Measurements from ENCODE around the gene FRRS1L.

The FRRS1L gene, protein sequence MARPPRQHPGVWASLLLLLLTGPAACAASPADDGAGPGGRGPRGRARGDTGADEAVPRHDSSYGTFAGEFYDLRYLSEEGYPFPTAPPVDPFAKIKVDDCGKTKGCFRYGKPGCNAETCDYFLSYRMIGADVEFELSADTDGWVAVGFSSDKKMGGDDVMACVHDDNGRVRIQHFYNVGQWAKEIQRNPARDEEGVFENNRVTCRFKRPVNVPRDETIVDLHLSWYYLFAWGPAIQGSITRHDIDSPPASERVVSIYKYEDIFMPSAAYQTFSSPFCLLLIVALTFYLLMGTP

DNA sequence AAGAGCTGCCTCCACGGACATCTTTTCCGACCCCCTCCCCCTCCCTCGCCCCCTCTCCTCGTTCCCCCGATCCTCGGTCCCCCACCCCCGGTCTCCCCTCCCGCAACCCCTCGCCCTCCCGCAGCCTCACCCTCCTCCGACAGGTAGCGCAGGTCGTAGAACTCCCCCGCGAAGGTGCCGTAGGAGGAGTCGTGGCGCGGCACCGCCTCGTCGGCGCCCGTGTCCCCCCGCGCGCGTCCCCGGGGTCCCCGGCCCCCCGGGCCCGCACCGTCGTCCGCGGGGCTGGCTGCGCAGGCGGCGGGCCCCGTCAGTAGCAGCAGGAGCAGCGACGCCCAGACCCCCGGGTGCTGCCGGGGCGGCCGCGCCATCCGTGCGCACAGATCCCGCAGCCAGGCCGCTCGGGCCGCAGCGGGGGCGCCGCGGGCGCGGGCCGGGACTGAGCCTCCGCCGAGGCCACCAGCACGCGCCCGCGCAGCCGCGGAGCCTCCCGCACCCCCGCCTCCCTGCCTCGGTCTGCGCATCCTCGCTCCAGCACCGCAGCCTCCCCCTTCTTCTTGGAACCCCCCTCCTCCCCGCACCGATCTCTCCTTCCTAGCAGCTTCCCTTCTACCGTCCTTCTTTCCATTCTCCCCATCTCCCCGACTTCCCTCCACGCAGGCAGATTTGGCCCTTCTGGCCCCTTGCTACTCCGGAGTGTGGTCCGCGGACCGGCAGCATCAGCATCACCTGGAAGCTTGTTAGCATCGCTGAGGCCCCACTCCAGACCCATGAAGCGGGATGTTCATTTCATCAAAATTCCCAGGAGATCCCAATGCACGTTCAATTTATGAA is at the start of gene FRRS1L:
FRRS1L (minus strand) TSS at position 479 of the 831 bp plus-strand sequence; CDS start at position 368, 111 bp downstream.
- DNase-seq, result peak; percentile 60

DNA sequence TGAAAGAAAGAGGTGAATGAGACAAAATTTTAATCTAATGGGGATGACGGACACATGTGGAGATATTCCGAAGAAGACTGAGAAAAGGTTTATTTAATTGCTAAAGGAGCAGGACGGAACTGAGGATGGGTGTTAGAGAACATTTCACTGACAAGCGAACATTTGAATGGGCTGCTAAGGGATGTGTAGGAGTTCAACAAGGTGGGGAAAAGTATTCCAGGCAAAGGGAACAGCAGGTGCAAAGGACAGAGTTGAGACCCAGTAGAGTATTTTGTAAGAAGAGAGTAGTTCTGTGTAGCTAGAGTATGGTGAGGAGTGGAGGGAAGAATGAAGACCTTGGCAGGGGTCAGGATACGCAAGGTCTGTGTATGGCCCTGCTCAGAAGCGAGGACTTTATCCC is 47.4 kb upstream of the FRRS1L start:
- no peak for DNase-seq

DNA sequence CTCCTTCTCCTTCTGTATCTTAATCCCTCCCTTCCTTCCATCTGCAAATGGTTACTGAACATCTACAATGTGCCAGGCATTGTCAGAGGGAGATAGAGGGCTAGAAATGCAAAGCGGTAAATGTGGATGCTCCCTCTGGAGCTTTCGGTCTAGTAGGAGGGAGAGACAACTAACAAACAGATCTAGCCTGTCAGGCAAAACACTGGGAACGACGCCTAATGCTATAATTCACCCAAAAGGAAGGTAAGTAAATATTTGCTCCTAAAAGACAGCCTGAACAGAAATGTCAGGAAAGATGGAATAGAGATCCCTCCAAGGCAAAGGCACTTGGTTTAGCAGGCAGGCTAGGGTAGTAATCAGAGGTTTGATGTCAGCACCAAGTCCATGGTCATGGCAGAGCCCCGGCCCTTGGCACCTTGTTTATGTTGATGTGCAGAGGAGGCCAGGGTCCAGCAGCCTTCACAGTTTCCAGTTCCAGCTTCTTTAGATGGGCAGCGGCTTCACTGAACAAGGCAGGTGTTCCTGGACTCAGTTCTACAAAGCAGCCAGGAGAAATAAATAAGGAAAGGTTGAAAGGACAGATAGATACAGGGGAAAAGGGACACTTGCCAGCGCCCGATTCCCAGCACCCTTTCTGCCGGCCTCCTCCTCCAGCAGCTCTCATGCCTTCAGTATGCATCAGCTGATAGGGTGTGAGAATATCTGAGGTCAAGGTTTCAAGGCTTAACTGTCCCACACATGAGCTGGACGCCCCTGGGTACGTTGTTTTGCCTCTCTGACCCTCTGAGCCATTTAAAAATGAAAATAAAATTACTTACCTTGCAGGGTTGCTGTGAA is 46.5 kb upstream of the FRRS1L start:
- DNase-seq, result no peak

DNA sequence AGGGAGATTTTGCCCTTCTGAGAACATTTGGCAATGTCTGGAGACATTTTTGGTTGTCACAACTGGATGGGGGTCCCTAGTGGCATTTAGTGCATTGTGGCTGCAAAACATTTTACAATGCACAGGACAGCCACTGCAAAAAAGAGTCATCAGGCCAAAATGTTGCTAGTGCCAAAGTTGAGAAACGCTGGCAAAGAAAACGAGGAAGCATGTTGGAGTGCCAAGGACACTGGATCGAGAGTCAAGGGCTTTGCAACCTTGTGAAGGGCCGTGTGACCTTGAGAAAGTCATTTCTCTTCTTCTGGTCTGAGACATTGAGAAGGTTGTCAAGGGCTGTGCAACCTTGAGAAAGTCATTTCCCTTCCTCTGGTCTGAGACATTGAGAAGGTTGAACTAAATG is 45.7 kb upstream of the FRRS1L start:
- no peak for DNase-seq

DNA sequence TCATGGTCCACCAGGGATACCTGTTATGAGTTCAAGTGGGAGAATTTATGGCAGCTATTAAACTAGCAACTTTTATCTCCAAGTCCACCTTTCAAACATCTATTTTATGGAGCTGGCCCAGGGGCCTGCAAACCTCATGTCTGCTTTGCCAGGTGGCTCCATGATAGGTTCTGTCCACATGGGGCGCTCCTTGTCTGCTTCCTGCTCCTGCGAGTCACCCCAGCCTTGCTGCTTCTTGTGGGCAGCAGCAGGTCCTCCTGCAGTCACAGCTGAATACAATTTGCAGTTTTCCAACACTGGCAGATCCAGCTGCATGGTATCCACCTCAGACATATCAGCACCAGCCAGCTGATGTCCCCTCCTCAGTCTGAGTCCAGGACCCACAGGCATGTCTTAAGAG is 39.6 kb upstream of the FRRS1L start:
- DNase-seq, result no peak

DNA sequence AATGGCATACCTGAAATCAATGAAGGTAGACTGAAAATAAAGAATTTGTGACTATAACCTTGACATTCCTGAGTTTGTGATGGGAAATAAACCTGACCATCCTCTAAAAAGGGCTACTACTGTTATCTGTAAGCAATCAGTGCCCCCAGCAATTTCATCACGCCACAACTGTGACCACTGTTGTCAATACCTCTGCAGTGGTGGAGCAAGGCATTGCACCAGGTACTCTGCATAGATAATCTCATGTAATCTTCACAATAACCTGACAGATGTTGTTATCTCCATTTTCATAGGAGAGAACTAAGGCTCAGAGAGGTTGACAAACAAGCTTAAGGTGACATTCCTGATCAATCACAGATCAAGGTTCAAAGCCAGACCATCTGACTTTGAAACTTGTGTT is 38.5 kb upstream of the FRRS1L start:
- no peak for DNase-seq

DNA sequence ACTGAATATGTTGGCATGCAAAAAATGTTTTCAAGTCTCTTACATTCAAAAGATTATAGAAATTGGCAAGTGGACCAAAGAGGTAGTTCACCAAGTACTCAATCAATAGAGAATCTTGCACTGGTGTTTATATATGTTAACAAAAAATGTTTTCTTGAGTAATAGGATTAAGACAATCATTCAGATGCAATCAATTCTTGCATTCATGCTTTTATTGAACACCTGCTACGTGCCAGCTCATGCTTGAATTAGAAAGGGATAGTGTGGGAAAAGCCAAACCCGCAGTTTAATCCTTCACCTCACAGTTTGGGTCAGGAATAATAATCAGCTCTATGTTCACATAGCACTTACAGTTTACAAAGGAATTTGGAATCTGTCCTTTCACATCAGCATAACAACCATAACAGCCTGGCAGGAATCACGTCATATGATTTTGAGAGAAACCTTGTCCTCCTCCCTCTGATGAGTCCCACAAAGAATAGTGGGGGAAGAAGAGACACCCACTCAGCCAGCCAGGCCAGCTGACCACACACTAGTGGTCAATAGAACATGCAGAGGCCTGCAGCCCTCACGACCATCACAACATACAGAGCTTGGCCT is 36.8 kb upstream of the FRRS1L start:
- no peak for DNase-seq

DNA sequence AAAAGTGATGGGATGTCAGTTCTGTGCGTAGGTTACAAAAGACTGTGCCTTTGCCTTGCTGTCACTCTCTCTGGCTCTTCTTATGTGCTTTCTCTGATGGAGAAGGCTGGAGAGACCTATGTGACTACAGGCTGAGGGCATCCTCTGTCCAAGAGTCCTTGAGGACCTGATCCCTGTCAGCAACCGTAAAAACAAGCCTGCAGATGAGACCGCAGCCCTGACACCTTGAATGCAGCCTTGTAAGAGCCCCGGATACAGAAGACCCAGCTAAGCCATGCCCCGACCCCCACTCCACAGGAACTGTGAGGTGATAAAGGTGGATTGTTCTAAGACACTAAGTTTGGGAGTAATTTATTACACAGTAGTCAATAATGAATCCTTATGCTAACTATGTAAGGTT is 32.6 kb upstream of the FRRS1L start:
- DNase-seq, result no peak

DNA sequence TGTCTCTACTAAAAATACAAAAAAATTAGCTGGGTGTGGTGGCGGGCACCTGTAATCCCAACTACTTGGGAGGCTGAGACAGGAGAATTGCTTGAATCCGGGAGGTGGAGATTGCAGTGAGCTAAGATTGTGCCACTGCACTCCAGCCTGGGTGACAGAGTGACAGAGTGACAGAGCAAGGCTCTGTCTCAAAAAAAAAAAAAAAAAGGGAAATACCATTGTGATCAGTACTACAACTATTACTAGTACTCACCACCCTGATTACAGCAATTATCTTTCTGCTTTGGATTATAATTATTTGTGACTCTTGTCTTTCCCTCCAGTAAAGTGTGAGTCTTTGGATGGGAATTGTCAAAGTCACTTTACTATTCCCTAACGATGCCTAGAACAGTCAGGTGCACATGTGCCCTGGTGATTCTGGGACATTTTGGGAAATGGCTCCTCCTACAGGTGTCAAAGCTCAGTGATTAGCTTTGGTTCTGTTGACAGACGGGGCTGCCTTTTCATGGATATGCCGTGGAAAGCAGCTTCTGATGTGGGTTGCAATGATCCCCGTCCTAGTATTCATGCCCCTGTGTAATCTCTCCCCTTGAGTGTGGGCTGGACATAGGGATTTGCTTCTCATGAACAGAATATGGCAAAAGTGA is 31.8 kb upstream of the FRRS1L start:
- DNase-seq, result no peak

DNA sequence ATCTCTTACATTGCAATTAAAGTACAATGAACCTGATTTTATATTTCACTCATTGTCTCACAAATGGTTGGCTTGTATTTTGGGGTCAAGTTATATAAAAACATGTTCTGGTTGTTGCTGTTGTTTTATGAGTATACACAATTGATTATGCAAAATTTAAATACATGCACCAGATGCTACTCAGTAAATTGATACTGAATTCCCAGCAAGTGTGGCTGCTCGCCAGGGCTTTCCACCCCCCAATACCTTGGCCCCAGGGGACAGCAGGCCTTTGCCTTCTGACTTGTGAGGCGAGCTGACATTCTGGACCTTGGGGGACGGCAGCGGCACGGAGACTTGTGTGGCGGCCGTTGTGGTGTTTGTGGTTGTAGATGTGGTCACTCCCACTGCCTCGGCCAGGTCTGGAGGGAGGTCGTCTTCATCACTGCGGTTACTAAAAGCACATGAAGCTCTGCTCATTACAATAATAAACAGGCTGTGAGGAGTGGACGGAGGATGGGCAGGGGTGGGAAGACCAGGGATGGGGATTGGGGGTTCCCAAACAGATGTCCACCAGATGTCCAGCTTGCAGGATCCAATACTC is 27.0 kb upstream of the FRRS1L start:
- no peak for DNase-seq

DNA sequence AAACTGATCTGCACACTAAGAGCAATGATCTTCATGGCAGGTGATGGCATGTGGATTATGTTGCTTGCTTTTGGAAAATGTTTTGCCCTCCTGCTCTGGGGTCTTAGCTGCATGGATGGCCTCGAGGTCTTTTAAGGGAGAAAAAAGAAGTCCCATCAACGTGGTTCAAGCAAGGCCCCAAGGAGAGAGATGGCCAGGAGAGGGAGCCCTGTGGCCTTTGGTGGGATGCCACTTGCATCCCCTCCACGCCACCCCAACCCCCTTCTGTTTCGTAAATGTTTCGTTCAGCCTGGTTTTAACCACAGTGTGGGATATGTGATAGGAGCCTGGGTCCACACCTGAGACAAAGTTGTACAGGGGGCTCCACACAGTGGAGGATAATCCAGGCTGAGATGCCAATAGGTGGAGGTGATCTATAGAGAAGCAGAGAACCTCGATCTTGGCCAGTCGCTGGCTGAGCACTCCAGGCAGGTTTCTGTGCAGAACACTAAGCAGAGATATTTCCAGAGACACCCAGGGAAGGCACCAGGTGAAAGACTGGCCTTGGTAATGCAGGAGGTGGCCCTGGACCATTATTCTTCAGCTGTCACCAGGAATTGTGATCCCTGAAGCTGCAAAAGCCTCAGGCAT is 25.8 kb upstream of the FRRS1L start:
- DNase-seq, result no peak

DNA sequence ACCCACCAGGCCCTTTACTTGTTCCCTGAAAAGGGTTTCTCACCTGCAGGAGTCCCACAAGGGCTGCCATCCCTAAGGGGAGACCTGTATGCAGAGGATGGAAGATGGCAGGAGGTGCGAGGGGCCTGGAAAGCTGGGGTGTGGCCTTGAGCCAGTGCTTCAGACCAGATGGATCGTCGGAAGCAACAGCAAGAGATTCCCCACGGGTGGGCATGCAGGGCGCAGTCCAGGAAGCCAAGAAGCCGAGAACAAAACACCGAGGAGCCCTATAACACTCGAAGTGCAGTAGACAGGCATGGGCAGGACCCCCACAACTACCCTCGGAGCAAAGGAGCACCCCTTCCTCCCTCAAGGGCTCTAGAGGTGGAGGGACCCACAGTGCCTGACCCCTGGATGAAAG is 24.7 kb upstream of the FRRS1L start:
- DNase-seq, result no peak

DNA sequence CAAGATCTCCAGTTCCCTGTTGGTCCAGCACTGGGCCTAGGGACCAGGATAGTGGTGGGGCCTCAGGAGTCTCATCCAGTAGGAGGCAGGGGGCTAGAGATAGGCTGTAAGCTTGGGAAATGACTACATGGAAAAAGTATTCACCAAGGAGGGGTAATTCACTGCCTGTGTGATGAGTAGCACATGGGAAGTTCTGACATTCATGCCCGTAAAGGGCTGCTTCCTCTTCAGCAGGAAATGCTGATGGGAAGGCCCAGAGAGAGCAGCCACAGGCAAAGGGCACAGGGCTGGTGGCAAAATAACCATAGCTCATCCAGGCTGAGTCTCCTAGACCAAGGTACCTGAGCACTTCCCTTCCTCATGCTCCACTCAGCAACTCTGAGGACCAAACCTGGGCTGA is 23.1 kb upstream of the FRRS1L start:
- no peak for DNase-seq

DNA sequence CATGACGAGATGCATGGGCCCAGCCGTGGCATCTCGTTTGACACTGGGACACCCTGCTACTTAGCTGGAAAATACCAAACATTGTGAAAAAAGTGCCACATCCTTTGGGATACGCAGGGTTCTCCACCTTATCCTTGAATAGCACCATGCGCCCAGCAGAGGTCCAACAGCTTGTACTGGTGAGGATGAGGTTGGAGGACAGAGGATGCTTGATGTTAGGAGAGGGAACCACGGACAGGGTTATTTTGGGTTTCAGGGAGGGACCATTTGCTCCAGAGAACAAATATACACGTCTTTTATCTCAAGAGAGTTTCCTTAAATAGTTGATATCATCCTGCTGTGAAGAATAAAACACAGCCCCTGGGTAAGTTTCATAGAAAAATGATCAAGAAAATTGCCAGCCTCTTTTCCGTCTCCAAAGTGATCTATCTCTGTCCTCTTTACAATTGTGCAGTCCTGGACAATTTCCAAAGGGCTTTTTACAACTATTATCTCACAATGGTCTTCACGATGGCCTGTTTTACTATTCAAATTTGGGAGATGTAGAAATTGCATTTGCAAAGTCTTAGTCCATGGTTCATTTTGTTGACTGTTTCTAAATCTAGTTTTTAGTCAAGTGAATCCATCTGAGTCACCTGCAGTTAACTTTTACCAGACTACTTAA is 19.9 kb upstream of the FRRS1L start:
- DNase-seq, result no peak

DNA sequence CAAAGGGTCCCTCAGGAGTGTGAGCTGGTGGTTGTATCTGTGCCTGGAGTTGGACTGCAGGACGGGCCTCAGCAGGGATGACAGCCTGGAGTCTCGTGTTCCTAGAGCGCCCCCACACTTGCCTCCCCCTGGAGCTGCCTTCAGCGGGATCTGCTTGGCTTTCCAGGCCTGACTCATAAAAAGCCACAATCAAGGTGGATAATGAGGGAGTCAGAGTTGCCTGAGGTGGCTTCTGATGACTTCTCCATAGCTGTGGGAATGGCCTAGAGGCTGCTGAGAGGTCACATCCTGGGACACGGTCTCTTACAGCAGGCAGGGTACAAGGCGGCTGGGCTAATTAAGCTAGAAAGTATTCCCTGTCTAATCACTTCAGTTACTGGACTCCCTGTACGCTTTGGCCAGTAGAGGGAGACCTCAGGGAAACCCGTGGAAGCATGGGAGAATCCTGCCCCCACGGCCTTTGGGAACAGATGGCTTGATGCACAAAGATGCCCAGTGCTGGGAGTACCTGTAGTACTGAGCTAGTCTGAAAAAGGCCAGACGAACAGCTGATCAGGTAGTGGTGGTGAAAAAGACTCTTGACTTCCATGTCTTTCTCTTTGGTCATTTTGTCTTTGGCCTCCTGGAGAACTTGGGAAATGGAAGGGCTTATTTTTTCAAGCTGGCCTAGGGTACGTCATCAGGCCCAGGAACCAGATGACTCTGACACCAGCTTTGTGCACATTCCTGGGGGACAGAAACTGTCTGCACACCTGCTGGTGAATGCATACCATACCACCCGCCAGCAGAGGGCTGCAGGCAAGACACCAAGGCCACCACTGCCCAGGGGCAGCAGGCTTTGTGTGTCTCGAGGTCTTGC is 16.1 kb upstream of the FRRS1L start:
- DNase-seq, result no peak

DNA sequence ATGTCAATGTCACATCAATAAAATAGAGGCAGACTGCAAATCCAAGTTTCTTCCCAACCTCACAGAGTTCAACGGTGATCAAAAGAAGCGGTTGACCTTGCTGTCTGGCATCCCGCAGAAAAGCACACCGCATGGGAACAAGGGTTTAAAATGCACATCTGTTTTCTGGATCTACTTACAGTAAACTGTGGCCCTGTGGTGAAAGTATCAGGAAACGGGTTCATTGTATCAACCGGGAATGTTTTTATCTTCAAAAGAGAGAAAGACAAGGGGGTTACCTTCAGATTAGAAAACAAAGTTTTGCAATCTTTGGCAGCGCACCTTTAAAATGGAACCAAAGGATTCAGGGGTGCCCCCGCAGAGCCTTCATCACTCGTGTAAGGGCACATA is 15.5 kb upstream of the FRRS1L start:
- DNase-seq, result no peak

DNA sequence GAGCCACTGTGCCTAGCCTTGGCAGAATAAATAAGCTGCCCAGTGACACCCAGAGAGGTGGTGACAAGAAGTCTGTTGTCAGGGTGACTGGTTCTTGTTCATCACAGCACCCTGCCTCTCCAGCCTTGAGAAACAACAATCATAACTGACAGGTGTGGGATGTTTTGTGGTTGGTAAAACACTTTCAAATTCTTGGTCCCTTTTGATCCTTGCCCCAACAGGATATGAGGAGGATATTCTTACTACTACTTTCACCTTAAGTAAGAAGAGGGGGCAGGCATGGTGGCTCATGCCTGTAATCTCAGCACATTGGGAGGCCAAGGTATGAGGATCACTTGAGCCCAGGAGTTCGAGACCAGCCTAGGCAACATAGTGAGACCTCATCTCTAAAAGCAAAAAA is 14.2 kb upstream of the FRRS1L start:
- DNase-seq, result no peak

DNA sequence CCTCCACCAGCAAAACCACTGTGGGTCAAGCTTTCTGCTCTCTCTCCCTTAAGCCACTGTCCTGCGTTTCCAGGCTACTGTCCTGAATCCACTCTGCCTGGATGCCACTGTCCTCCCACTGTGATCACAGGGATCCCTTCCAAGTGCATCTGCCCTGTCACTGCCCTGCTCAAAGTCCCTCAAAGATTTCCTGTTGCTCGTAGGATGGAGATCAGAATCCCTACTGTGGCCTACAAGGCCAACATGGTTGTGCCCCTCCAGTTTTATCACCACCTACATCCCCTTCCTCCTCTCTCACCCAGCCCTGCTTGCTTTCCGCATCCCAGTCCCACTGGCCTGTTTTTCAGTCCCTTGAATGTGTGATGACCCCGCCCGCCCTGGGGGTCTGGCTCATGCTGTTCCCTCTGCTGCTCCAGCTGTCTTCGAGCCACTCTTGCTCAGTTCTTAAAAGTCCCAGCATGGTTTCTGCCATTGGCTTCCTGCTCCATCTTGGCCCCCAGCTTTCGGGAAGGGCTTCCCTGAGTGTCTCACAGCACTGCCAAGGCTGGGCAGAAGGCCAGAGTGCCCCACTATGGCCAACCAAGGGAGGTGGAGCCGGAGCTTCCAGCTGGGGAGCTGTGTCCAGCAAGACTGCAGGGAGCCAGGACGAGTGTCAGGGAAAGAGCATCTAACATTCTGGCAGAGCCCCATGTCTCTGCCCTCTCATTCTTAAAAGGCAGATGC is 12.9 kb upstream of the FRRS1L start:
- DNase-seq, result no peak

DNA sequence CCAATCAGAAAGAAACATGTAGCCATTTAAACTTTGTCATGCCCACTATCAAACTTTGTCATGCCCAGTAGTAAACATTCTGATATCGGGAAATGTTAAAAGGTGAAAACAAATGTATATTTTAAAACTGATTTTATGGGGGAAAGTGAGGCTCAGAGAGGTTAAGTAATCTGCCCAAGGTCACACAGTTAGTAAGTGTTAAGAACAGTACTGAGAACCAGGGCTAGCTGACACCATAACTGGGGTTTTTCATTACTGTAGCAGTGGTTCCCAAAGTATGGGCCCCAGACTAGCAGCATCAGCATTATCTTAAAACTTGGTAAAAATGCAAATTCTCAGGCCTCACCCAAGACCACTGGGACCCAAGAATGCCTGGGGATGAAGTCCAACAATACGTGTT is 9.9 kb upstream of the FRRS1L start:
- DNase-seq, result no peak

Data from right forelimb (tissue), 1 donor.